ENCODE measurements around the gene GLIS1.

Gene GLIS1

DNA sequence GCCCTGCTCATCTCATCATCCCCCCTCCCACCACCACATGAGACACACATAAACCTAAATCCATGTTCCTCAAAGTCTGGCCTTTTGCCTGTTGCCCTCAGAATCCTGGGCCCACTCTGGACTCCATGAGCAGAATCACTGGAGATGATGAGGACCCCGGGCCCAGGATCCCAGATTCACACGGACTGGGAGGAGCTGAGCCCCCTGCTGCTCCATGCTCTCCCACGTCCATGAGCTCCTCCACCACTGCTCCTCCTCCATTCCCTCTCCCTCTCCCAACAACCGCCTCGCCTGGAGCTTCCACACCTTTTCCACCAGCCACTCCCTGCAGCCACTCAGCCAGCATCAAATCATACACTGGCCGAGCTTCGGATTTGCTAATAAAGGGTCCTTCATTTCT is 47.6 kb downstream of the GLIS1 start:
- TF ChIP-seq, protein P1, sequence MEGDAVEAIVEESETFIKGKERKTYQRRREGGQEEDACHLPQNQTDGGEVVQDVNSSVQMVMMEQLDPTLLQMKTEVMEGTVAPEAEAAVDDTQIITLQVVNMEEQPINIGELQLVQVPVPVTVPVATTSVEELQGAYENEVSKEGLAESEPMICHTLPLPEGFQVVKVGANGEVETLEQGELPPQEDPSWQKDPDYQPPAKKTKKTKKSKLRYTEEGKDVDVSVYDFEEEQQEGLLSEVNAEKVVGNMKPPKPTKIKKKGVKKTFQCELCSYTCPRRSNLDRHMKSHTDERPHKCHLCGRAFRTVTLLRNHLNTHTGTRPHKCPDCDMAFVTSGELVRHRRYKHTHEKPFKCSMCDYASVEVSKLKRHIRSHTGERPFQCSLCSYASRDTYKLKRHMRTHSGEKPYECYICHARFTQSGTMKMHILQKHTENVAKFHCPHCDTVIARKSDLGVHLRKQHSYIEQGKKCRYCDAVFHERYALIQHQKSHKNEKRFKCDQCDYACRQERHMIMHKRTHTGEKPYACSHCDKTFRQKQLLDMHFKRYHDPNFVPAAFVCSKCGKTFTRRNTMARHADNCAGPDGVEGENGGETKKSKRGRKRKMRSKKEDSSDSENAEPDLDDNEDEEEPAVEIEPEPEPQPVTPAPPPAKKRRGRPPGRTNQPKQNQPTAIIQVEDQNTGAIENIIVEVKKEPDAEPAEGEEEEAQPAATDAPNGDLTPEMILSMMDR (IDR thresholded peaks at IDR 0.05; ENCODE audit: low read depth, low read length, missing control alignments), result no peak
- no peak overlapping the region for H3K4me3 ChIP-seq (ENCODE audit: low read depth, low read length)
- DNase-seq (ENCODE audit: low read depth), result no peak

DNA sequence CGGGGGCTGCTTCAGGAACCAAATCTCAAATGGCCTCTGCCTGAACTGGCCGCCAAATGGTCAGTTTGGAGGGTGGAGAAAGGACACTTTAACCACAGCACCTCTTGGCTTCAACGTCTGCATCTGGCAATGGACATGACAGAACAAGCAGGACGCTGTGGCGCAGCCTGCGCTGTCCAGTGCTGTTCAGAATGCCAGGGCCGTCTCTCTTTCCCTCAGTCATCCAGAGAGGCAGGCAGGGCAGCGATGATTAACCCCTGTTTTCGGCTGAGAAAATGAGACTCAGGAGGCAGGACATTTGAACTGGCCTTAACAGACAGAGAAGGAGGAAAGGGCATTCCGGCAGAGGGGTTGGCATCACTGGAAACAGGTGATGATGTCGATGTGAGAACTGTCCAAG is 48.6 kb downstream of the GLIS1 start:
- TF ChIP-seq, protein P1 (IDR thresholded peaks at IDR 0.05; ENCODE audit: low read depth, low read length, missing control alignments), result no peak
- H3K4me3 ChIP-seq (ENCODE audit: low read depth, low read length), result no peak overlapping the region
- no peak for DNase-seq (ENCODE audit: low read depth)

DNA sequence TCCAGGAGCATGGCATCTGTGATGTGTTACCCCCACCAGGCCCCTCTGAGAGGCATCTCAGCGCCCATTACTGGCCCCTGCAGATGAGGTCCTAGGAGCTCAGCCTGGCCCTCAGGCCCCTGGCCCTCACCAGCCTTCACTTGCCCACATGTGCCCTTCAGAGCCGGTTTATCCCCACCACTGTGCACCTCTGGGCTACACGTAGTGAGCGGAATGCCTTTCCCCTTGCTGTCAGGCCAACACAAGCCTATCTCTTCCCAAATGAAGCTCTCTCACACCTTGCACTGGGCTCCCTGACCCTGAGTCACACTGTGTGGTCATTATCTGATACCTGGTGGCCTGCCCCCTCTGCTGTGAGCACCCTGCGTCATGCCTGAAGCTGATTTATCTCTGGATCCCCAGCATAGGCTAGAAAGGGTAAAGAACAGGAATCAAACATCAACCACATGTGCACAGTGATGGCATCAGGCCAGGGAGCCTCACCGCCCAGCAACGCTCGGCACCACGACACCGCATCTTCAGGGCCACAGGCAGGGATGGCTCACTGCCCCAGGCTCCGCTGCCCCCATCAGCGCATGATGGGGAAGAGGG is 49.1 kb downstream of the GLIS1 start:
- TF ChIP-seq, protein P1 (IDR thresholded peaks at IDR 0.05; ENCODE audit: low read depth, low read length, missing control alignments), result no peak
- no peak for DNase-seq (ENCODE audit: low read depth)
- H3K4me3 ChIP-seq (ENCODE audit: low read depth, low read length), result no peak overlapping the region

DNA sequence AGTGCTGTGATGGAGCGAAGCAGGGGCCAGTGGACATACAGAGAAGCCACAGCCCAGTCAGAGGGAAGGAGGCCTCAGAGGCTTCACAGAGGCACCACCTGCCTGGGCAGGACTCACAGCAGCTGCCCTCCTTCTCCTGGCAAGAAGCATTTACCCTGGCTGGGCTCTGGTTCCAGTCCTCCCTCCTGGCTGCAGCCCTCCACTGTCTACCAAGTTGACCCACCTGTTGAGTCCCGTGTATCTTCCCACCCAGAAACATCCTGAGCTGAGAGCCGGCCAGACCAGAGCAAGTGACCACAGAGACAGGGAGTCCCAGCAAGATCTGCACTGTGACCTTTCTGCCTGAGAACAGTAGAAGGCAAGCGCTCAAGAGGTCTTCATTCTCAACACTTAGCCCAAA is 49.7 kb downstream of the GLIS1 start:
- TF ChIP-seq, protein P1 (IDR thresholded peaks at IDR 0.05; ENCODE audit: low read depth, low read length, missing control alignments), result no peak
- DNase-seq (ENCODE audit: low read depth), result no peak
- H3K4me3 ChIP-seq (ENCODE audit: low read depth, low read length), result no peak overlapping the region

DNA sequence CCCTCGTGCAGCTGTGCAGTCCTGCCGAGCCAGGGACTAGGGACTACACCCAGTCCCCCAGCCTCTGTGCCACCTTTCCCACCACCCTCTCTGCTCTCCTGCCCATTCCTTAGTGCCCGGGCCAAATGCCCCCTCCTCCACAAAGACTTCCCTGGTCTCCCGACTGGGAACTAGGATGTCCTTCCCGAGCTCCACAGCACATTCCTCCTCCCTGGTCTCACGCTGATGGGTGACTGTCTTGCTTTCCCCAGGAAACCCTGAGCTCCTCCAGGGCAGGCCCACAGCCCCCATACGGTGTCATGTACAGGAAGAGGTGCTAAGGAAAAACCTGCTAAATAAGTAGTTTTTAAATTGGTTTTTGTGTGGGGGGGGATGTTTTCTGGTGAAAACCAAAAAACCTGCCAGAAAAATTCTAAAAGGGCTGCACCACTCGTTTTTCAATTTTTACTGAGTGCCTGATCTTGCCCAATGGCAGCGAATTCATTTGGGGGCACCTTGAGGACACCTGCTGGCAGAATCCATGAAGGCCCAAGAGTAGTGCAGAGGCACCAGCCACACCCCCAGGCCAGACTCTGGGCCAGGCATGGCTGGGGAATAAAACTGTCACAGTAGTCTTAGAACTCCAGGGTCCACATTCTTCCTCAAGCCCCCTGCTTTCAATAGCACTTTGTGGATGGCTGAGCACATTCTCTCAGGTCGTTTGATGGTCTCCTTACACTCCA is 50.4 kb downstream of the GLIS1 start:
- H3K4me3 ChIP-seq (ENCODE audit: low read depth, low read length), result no peak overlapping the region
- DNase-seq (ENCODE audit: low read depth), result no peak
- TF ChIP-seq, protein P1 (IDR thresholded peaks at IDR 0.05; ENCODE audit: low read depth, low read length, missing control alignments), result peak; percentile 17

DNA sequence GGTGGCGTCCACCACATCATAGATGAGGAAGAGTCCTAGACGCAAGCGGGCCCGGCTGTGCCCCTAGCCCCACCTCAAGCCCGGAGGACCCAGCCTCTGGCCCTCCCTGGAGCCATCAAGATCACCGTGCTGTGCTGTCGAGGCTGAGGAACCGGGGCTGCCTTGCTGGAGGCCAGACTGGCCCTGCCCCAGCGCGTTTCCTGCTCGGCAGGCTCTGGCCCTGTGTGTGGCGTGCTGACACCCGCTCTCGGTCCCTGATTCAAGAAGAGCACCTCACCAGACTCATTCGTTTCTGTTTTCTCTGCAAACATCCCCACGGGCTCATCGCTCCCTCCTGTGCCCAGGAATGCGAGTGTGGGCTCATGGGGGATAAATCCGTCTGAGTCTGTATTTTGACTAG is 51.1 kb downstream of the GLIS1 start:
- no peak overlapping the region for H3K4me3 ChIP-seq (ENCODE audit: low read depth, low read length)
- TF ChIP-seq, protein P1 (IDR thresholded peaks at IDR 0.05; ENCODE audit: low read depth, low read length, missing control alignments), result no peak
- no peak for DNase-seq (ENCODE audit: low read depth)

DNA sequence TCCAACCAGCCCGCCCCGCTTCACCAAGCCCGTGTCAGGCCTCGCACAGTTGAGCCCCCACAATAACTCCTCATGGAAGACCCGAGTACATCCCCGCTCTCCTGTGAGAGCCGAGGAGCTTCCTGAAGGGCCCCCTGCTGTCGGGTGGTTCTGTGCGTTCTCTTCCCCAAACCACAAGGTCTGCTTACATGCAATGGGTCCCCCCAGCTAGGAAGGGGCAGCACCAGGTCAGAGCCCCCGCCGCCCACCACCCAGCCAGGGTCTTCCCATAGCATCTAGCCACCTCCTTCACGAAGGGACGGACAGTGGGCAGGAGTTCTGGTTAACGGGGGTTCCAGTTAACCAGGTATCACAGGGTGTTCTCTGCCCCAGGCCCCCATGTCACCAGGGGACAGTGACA is 51.5 kb downstream of the GLIS1 start:
- no peak for DNase-seq (ENCODE audit: low read depth)
- TF ChIP-seq, protein P1 (IDR thresholded peaks at IDR 0.05; ENCODE audit: low read depth, low read length, missing control alignments), result no peak
- no peak overlapping the region for H3K4me3 ChIP-seq (ENCODE audit: low read depth, low read length)
